Lower leg skin (tissue), 4 donors: ENCODE results near the gene D2HGDH. TPM values are rescaled to one million over a fixed set of nuclear protein-coding genes. Genes with fewer than 3 reads are reported as not detected.
"Not testable (repeated sequence)": the region's sequence is repeated elsewhere in the genome, so short reads cannot be mapped to it uniquely, and the experiment has no call there.

Experiments used
- DNase-seq, 2 donors: peaks; one replicate each; pipeline ENCODE4 v3.0.0-alpha.2; 2019; ENCODE audit warnings: low spot score in 2 of 2
- H3K4me3 ChIP-seq: fragments of 200-600 bp; sonication (generic); 2 replicates; pipeline ENCODE4 v1.5.1; 2017; ENCODE audit warnings: mild to moderate bottlenecking, low read depth; ENCODE audit not compliant: poor library complexity, severe bottlenecking
- CTCF ChIP-seq, 3 donors: fragments of 450-650 bp; IDR thresholded peaks; one replicate each; pipeline ENCODE4 v1.5.1; 2016; ENCODE audit warnings: antibody characterized with exemption in 3 of 3, mild to moderate bottlenecking in 3 of 3, moderate library complexity in 2 of 3
- POLR2A ChIP-seq, 2 donors: fragments of 450-650 bp; IDR thresholded peaks; one replicate each; pipeline ENCODE4 v1.6.1; 2016 to 2017; ENCODE audit warnings: antibody characterized with exemption in 2 of 2, mild to moderate bottlenecking in 1 of 2, moderate library complexity in 1 of 2
- WGBS, 2 donors: methylation state at CpG; one replicate each; pipeline ENCODE4 v1.1.5; 2018; 5-methylcytosine and 5-hydroxymethylcytosine counted together
- intact Hi-C: fragments of 100-400 bp; cut with DNase I; formaldehyde crosslinking; loops from one replicate; pipeline ENCODE4 v1.15.0; 2023; ENCODE audit warnings: low total_unique reads
- total RNA-seq, 4 donors: library from RNA; depleted of rRNA; stranded (reverse); fragments of >200 nt; gene quantifications; one replicate each; pipeline ENCODE4 v1.1.0, GENCODE V29; 2016

The D2HGDH gene
- total RNA-seq, 4 donors from 2014 or later: 34.8 to 65.1 (median 48.2) TPM

- WGBS, 2 donors: 93 to 95% methylated on average over 16 to 25 of the region's 28 CpGs
- intact Hi-C loops: no loop called here
- no peak for DNase-seq
- no peak overlapping the region for H3K4me3 ChIP-seq
- TF ChIP-seq POLR2A (IDR thresholded peaks at IDR 0.05) (no peak), CTCF (IDR thresholded peaks at IDR 0.05) (no peak)
Observed at GRCh38 chr2:241742320-241742939, 8.0 kb downstream of the D2HGDH start.

- intact Hi-C loops, H3K4me3 ChIP-seq, DNase-seq: not testable (repeated sequence)
- WGBS, 2 donors: 92% methylated on average over 8 to 9 of the region's 15 CpGs
Observed at GRCh38 chr2:241743008-241743407, 8.6 kb downstream of the D2HGDH start.

GRCh38 chr2:241743620-241744019 lies 9.2 kb downstream of the D2HGDH start:
- 93 to 97% methylated on average over 7 to 15 of the region's 16 CpGs for WGBS, 2 donors

GRCh38 chr2:241744028-241744754 lies 9.8 kb downstream of the D2HGDH start:
- TF ChIP-seq CTCF (IDR thresholded peaks at IDR 0.05) (no peak), POLR2A (IDR thresholded peaks at IDR 0.05) (no peak)
- intact Hi-C loops: no loop called here
- no peak overlapping the region for H3K4me3 ChIP-seq
- 94 to 95% methylated on average over 17 to 24 of the region's 24 CpGs for WGBS, 2 donors
- DNase-seq: no peak

More at GRCh38 chr2:241743620-241744019, 9.2 kb downstream of the D2HGDH start:
- TF ChIP-seq CTCF (IDR thresholded peaks at IDR 0.05) (no peak), POLR2A (IDR thresholded peaks at IDR 0.05) (no peak)
- no peak overlapping the region for H3K4me3 ChIP-seq
- intact Hi-C loops: no loop called here
- no peak for DNase-seq

- intact Hi-C loops: no loop called here
- 91 to 94% methylated on average over 13 of the region's 13 CpGs for WGBS, 2 donors
- TF ChIP-seq POLR2A (IDR thresholded peaks at IDR 0.05): no peak
- TF ChIP-seq CTCF (IDR thresholded peaks at IDR 0.05): no peak
Observed at GRCh38 chr2:241745276-241745675, 10.8 kb downstream of the D2HGDH start.

GRCh38 chr2:241746084-241746483 lies 11.7 kb downstream of the D2HGDH start:
- H3K4me3 ChIP-seq: no peak overlapping the region
- no peak for TF ChIP-seq CTCF (IDR thresholded peaks at IDR 0.05)
- no peak for TF ChIP-seq POLR2A (IDR thresholded peaks at IDR 0.05)
- DNase-seq: no peak
- intact Hi-C loops: no loop called here
- 98% methylated on average over 4 of the region's 4 CpGs for WGBS, 2 donors

More at GRCh38 chr2:241745276-241745675, 10.8 kb downstream of the D2HGDH start:
- DNase-seq: no peak
- no peak overlapping the region for H3K4me3 ChIP-seq
